ENCODE measurements around the gene HBS1L. TPM values are rescaled to one million over a fixed set of nuclear protein-coding genes. Genes with fewer than 3 reads are reported as not detected.

Gene HBS1L
- total RNA-seq, 1 experiment from 2014 or later = 89.4 TPM

DNA sequence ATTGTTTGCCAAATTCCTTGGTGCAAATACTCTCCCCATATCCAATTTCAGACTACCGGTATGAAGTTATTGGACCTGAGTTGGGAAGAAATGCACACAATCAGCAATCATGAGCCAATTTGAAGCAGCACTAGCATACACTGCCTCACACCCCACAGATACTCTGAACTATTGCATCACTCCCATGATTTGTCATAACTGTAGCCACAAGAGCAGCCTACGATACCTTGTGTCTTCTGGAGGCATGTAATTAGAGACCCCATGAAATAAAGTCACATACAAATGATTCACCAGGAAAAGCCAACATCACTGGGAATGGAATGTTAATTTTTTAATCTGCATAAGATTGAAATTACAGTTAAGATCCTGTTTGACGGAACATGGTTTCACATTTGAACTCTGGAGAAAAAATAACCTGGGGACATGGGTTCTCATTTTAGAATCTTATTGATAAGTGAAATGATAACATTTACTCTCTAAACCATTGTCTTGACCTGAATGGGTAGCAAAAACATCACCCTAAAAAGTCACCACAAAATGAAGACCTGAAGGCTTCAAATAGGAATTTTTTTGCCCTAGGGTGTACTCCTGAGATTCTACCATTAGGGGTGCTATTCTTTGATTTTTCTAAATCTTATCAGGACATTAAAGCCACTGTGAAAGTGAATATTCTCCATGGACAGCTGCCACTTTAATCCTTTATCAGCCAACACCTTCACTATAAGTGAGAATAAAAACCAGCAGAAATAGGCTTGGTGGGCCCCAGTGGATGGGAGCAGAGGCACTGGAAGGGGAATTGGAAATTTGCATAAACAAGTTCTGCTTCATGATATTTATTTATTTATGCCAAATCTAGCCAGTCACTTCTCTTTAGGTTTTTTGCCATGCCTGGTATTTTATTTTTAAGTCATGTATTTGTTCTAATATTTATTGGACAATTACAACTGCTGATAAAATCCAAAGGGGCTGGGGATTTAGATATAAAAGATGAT is 34.5 kb upstream of the HBS1L start:
- H3K4me3 ChIP-seq (replicated peaks in 1 of 2; ENCODE audit: low read depth in 1 of 2, low read length in 2 of 2) = no peak overlapping the region
- H3K4me1 ChIP-seq (ENCODE audit: control insufficient read depth in 1 of 2, insufficient read depth in 2 of 2, low read length in 2 of 2) = no peaks in the 10 kb centered on the region
- no peaks in the 10 kb centered on the region for H4K20me1 ChIP-seq (ENCODE audit: insufficient read depth)
- H3K36me3 ChIP-seq (ENCODE audit: control insufficient read depth in 1 of 2, insufficient read depth in 2 of 2, low read length in 2 of 2) = no peaks in the 10 kb centered on the region
- TF ChIP-seq, protein P1, sequence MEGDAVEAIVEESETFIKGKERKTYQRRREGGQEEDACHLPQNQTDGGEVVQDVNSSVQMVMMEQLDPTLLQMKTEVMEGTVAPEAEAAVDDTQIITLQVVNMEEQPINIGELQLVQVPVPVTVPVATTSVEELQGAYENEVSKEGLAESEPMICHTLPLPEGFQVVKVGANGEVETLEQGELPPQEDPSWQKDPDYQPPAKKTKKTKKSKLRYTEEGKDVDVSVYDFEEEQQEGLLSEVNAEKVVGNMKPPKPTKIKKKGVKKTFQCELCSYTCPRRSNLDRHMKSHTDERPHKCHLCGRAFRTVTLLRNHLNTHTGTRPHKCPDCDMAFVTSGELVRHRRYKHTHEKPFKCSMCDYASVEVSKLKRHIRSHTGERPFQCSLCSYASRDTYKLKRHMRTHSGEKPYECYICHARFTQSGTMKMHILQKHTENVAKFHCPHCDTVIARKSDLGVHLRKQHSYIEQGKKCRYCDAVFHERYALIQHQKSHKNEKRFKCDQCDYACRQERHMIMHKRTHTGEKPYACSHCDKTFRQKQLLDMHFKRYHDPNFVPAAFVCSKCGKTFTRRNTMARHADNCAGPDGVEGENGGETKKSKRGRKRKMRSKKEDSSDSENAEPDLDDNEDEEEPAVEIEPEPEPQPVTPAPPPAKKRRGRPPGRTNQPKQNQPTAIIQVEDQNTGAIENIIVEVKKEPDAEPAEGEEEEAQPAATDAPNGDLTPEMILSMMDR (IDR thresholded peaks at IDR 0.05 in 2 of 3, conservative IDR thresholded peaks at IDR 0.05 in 1 of 3; ENCODE audit: borderline replicate concordance in 1 of 3, insufficient read depth in 1 of 3, low read depth in 2 of 3, low read length in 2 of 3) = peak; percentile 17 to 63 (median 60); a peak in 5 of 6 replicates
- TF ChIP-seq CEBPB (IDR thresholded peaks at IDR 0.05; ENCODE audit: low read depth) (peak; percentile 66), EZH2phosphoT487 (IDR thresholded peaks at IDR 0.05; ENCODE audit: borderline replicate concordance) (no peak), POLR2AphosphoS5 (IDR thresholded peaks at IDR 0.05; ENCODE audit: low read depth, low read length) (no peak), SRF (IDR thresholded peaks at IDR 0.05; ENCODE audit: low read depth) (no peak), FOSL1 (IDR thresholded peaks at IDR 0.05; ENCODE audit: low read depth) (no peak), EZH2 (IDR thresholded peaks at IDR 0.05) (no peak), ZNF274 (IDR thresholded peaks at IDR 0.05; ENCODE audit: low read depth, low read length) (no peak), EGR1 (IDR thresholded peaks at IDR 0.05; ENCODE audit: low read depth) (no peak), CBX3 (IDR thresholded peaks at IDR 0.05; ENCODE audit: low read depth) (no peak), TCF7L2 (IDR thresholded peaks at IDR 0.05; ENCODE audit: borderline replicate concordance, extremely low read depth, insufficient read depth, insufficient read length) (no peak), JUND (IDR thresholded peaks at IDR 0.05) (no peak), SP1 (IDR thresholded peaks at IDR 0.05; ENCODE audit: low read depth) (no peak), ELF1 (IDR thresholded peaks at IDR 0.05; ENCODE audit: borderline replicate concordance, low read depth) (no peak), SIN3A (IDR thresholded peaks at IDR 0.05; ENCODE audit: low read depth) (no peak), ZFX (IDR thresholded peaks at IDR 0.05) (no peak), RAD21 (IDR thresholded peaks at IDR 0.05; ENCODE audit: low read depth) (peak; percentile 6; the same call in 1 of the 2 replicates), YY1 (IDR thresholded peaks at IDR 0.05; ENCODE audit: extremely low read depth, insufficient replicate concordance, low read depth, low read length) (no peak)
- TF ChIP-seq, protein P2, sequence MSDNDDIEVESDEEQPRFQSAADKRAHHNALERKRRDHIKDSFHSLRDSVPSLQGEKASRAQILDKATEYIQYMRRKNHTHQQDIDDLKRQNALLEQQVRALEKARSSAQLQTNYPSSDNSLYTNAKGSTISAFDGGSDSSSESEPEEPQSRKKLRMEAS (IDR thresholded peaks at IDR 0.05) = no peak
- TF ChIP-seq, protein P3, sequence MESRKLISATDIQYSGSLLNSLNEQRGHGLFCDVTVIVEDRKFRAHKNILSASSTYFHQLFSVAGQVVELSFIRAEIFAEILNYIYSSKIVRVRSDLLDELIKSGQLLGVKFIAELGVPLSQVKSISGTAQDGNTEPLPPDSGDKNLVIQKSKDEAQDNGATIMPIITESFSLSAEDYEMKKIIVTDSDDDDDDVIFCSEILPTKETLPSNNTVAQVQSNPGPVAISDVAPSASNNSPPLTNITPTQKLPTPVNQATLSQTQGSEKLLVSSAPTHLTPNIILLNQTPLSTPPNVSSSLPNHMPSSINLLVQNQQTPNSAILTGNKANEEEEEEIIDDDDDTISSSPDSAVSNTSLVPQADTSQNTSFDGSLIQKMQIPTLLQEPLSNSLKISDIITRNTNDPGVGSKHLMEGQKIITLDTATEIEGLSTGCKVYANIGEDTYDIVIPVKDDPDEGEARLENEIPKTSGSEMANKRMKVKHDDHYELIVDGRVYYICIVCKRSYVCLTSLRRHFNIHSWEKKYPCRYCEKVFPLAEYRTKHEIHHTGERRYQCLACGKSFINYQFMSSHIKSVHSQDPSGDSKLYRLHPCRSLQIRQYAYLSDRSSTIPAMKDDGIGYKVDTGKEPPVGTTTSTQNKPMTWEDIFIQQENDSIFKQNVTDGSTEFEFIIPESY (IDR thresholded peaks at IDR 0.05; ENCODE audit: extremely low read depth, insufficient replicate concordance, low read length) = no peak
- TF ChIP-seq, protein P4, sequence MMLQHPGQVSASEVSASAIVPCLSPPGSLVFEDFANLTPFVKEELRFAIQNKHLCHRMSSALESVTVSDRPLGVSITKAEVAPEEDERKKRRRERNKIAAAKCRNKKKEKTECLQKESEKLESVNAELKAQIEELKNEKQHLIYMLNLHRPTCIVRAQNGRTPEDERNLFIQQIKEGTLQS (IDR thresholded peaks at IDR 0.05) = peak; percentile 29; the same call in 1 of the 2 replicates
- H2AFZ ChIP-seq (ENCODE audit: low read depth, low read length, poor library complexity, severe bottlenecking) = peak overlapping the region; percentile 8
- no peaks in the 10 kb centered on the region for H3K27me3 ChIP-seq (ENCODE audit: insufficient read depth, low read length)
- peak; percentile 76 for ATAC-seq
- H3K9me2 ChIP-seq (ENCODE audit: insufficient read depth) = no peaks in the 10 kb centered on the region
- intact Hi-C loops (cut with micrococcal nuclease) = no loop called here
- no peak overlapping the region for H3K27ac ChIP-seq (ENCODE audit: low read depth, low read length)
- no peak overlapping the region for H3K4me2 ChIP-seq (ENCODE audit: low read length)
- no TSS peak for BruUV-seq (replicated peaks)
- DNase-seq (ENCODE audit: low read depth, low spot score) = peak; percentile 13
- no peaks in the 10 kb centered on the region for H3K9me3 ChIP-seq (ENCODE audit: control insufficient read depth in 1 of 2, insufficient read depth in 1 of 2, low read depth in 1 of 2, low read length in 2 of 2)
- RAD21 ChIA-PET (ENCODE audit: low non-redundant PET in 1 of 2, low total read pairs in 2 of 2, uncharacterized antibody in 2 of 2, unreplicated experiment in 2 of 2) = no interaction called here
- POLR2A ChIA-PET = no interaction called here
- no peak overlapping the region for H3K9ac ChIP-seq (ENCODE audit: low read length)
- H3K79me2 ChIP-seq (ENCODE audit: insufficient read depth, low read length) = no peaks in the 10 kb centered on the region
- CTCF ChIA-PET = interaction anchor here (0.7 to 1.6 kb wide), 3 partner anchors 9 to 95 kb away, joined by 3 to 4 read pairs (median 4); no protein-coding TSS in a partner anchor
